GM13977 (cell line): ENCODE results near the gene GNAQ.

Source experiments
- DNase-seq: peaks from one replicate; pipeline ENCODE4 v3.0.0; 2012; ENCODE audit warnings: low spot score
- in situ Hi-C: fragments of 300-500 bp; cut with MboI; formaldehyde crosslinking; loops from one replicate; pipeline ENCODE4 v1.12.0; 2022; ENCODE audit warnings: low sequenced_read_pairs, low pct_unique_long_range_greater_than_20kb, mixed read lengths, inconsistent platforms; ENCODE audit not compliant: unreplicated experiment
- TF ChIP-seq, protein P1 (sequence below): IDR thresholded peaks from 2 replicates; pipeline ENCODE4 v1.5.1; 2012; ENCODE audit warnings: mild to moderate bottlenecking, control low read depth; ENCODE audit not compliant: insufficient read depth; ENCODE audit errors: extremely low read depth, missing control alignments

Gene GNAQ

DNA sequence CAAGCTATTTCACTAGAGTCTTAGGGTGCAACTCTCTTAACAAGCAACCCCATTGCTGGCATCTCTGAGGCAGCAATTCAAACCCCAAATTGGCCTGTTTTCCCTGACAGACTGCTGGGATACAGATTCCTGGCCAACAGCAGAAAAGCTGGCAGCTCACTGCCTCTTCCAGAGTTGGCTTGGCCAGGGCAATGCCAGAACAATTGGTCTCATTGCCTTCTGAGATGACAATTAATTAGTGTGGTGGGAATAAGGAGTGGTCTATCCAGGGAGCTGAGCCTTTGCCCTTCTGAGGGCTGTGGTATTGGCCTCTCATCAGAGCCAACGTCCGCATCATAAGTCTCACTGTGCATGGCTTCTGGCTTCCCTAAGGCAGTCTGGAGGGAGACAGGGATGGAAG is 183.2 kb downstream of the GNAQ start:
- TF ChIP-seq, protein P1, sequence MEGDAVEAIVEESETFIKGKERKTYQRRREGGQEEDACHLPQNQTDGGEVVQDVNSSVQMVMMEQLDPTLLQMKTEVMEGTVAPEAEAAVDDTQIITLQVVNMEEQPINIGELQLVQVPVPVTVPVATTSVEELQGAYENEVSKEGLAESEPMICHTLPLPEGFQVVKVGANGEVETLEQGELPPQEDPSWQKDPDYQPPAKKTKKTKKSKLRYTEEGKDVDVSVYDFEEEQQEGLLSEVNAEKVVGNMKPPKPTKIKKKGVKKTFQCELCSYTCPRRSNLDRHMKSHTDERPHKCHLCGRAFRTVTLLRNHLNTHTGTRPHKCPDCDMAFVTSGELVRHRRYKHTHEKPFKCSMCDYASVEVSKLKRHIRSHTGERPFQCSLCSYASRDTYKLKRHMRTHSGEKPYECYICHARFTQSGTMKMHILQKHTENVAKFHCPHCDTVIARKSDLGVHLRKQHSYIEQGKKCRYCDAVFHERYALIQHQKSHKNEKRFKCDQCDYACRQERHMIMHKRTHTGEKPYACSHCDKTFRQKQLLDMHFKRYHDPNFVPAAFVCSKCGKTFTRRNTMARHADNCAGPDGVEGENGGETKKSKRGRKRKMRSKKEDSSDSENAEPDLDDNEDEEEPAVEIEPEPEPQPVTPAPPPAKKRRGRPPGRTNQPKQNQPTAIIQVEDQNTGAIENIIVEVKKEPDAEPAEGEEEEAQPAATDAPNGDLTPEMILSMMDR, result no peak
- in situ Hi-C loops, result no loop called here
- DNase-seq, result no peak

DNA sequence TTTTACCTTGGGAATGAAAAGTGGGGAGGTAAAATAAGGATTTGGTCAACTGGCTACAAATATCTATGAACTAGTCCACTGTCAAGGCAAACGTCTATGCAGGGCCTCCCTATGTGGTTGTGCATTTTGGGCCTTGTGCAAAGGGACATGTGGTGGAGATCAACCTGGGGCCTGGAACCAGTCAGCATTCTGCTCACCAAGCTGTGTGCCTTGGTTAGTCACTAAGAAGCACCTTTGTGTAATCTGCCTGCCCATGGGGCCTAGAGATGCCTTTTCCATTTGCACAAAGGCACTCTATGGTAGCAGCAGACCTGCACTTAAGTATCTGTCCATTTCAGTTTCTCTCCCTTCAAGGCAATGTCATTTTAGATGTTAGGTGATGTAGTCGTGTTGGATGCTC is 184.0 kb downstream of the GNAQ start:
- in situ Hi-C loops, result no loop called here
- DNase-seq, result no peak
- TF ChIP-seq, protein P1, result no peak

DNA sequence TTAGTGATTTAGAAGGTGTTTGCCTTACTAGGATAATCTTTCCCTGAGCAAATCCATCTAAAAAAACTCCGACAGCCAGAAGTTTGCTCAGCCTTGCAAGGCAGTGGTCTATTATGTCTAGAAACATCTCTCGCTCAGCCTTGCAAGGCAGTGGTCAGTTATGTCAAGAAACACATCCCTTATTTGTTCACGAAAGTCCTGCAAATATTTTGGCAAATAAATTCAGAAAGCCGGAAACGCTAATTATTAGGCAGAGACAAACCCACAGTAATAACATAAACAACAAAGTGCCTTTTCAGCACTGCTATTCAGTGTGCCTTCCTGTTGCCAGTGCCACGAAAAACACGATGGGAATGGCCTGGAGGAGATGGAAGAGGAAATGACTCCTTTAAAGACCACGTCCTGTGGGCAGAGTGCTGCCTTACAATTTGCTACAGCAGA is 184.5 kb downstream of the GNAQ start:
- in situ Hi-C loops, result no loop called here
- TF ChIP-seq, protein P1, result no peak
- no peak for DNase-seq

DNA sequence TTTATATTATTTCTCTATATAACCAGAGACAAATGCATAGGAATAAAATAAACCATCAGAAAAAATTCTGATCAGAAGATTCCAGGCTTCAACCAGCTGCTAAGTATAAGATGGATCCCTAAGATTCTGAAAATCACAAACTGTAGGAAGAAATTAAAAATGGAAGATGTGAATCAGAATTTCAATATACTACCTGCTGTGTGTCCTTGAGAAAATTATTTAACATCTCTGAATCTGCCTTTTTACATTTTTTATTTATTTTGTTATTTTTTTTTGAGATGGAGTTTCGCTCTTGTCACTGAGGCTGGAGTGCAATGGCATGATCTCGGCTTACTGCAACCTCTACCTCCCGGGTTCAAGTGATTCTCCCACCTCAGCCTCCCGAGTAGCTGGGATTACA is 187.2 kb downstream of the GNAQ start:
- DNase-seq, result no peak
- in situ Hi-C loops, result no loop called here
- TF ChIP-seq, protein P1, result no peak

DNA sequence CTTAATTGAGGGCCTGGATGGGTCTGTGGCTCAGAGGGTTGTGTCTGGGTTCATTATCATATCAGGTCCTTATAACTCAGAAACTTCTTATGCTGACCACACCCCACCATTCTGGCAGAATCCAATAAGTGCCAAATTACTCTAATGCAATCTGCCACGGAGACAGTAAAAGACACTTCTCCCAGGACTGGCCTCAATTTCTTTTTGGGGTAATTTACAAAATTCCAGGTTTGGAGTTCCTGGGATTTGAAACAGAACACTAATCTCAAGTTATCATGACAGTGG is 187.8 kb downstream of the GNAQ start:
- DNase-seq, result no peak
- in situ Hi-C loops, result no loop called here
- TF ChIP-seq, protein P1, result no peak

DNA sequence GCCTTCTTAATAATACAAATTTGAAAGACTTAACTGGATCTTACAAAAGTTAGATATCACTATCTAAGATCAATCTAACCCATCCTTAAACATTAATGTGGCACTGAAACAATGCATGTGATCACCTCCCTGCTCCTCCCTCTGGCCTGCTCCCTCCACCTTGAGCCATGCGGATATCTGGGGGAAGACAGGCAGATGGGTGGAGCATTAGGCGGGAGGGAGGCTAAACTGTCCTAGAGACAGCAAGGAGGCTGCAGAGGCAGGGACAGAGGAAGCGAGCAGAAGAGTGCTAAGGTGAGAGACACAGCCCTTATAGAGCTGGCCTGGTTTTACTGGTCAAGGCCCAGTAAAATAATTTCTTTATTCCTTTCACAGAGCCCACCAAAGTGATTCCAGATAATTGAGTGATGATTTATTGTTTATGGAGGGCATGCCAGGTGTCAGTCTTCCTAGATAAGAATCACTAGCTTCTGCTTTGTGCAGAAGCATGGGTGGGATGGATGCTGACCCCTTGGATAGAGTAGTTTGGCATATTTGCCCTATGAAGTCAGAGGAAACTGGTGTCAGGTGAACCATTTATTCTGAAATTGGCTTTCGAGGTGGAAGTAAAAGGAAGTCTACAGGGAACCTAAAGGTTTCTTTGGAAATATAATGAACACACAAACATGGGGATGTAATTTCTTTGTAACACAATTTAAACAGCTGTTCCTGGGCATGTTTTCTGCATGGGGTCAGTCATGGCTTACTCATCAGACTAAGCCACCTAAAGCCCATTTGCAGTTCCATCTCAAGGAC is 188.3 kb downstream of the GNAQ start:
- in situ Hi-C loops, result no loop called here
- TF ChIP-seq, protein P1, result no peak

More for the DNA sequence above, 188.3 kb downstream of the GNAQ start:
- DNase-seq, result no peak
